DMS153 treated with DMSO at 0.1 percent for 48 hours (cell line): ENCODE measurements around the gene CD300LG.
A peak's percentile ranks its signal among the peaks of the same experiment; 100 is the strongest.
"Not testable (repeated sequence)": the region's sequence is repeated elsewhere in the genome, so short reads cannot be mapped to it uniquely, and the experiment has no call there.

Experiments
- DNase-seq: peaks from one replicate; lab custom pipeline; 2025; ENCODE audit not compliant: unreplicated experiment; lab: John Stamatoyannopoulos, UW

Gene CD300LG

GRCh38 chr17:43877451-43878155, 30.6 kb downstream of the CD300LG start:
- no peak for DNase-seq

GRCh38 chr17:43878260-43879175, 31.5 kb downstream of the CD300LG start:
- DNase-seq: peak; percentile 41

GRCh38 chr17:43879723-43880419, 32.9 kb downstream of the CD300LG start:
- DNase-seq: no peak

GRCh38 chr17:43880420-43880991, 33.5 kb downstream of the CD300LG start:
- DNase-seq: no peak

GRCh38 chr17:43881181-43881580, 34.2 kb downstream of the CD300LG start:
- no peak for DNase-seq

- DNase-seq: no peak
Measured at GRCh38 chr17:43881758-43882505, 35.0 kb downstream of the CD300LG start.

GRCh38 chr17:43882761-43883415, 35.9 kb downstream of the CD300LG start:
- no peak for DNase-seq

- DNase-seq: no peak
Measured at GRCh38 chr17:43888548-43888947, 41.6 kb downstream of the CD300LG start.

GRCh38 chr17:43890240-43890639, 43.3 kb downstream of the CD300LG start:
- no peak for DNase-seq

- no peak for DNase-seq
Measured at GRCh38 chr17:43891851-43892646, 45.1 kb downstream of the CD300LG start.

GRCh38 chr17:43892647-43892952, 45.6 kb downstream of the CD300LG start:
- DNase-seq: no peak

- not testable (repeated sequence) for DNase-seq
Measured at GRCh38 chr17:43894494-43894893, 47.5 kb downstream of the CD300LG start.

GRCh38 chr17:43897831-43898230, 50.9 kb downstream of the CD300LG start:
- no peak for DNase-seq

GRCh38 chr17:43898446-43898845, 51.5 kb downstream of the CD300LG start:
- no peak for DNase-seq

GRCh38 chr17:43900183-43900857, 53.3 kb downstream of the CD300LG start:
- peak; percentile 76 for DNase-seq

GRCh38 chr17:43900858-43901754, 54.1 kb downstream of the CD300LG start:
- DNase-seq: no peak

GRCh38 chr17:43901861-43902589, 55.0 kb downstream of the CD300LG start:
- no peak for DNase-seq
